Calu3 (cell line): ENCODE results near the gene USO1. TPM values are rescaled to one million over a fixed set of nuclear protein-coding genes. Genes with fewer than 3 reads are reported as not detected.
"Not testable (repeated sequence)": the region's sequence is repeated elsewhere in the genome, so short reads cannot be mapped to it uniquely, and the experiment has no call there.

Source experiments
- BruUV-seq: library from RNA; stranded (reverse); fragments of 400-500 nt; replicated peaks from 2 replicates; lab custom pipeline; 2021; lab: Mats Ljungman, UMichigan
- CTCF ChIA-PET: fragments of 300-600 bp; sonication (Branson Sonifier 250); formaldehyde crosslinking; loops from one replicate; lab custom pipeline; 2022; ENCODE audit warnings: antibody characterized with exemption; lab: Charles Lee
- DNase-seq: peaks from one replicate; pipeline ENCODE4 v3.0.0; 2022
- H3K27ac Mint-ChIP-seq: one replicate; pipeline ENCODE4 v1.8.0; 2022; ENCODE audit warnings: mixed read lengths; ENCODE audit not compliant: unreplicated experiment
- H3K27me3 Mint-ChIP-seq: one replicate; pipeline ENCODE4 v1.8.0; 2022; ENCODE audit warnings: mixed read lengths; ENCODE audit not compliant: unreplicated experiment
- H3K36me3 Mint-ChIP-seq: one replicate; pipeline ENCODE4 v1.8.0; 2022; ENCODE audit warnings: mild to moderate bottlenecking, moderate library complexity, mixed read lengths; ENCODE audit not compliant: insufficient read depth, unreplicated experiment
- H3K4me1 Mint-ChIP-seq: one replicate; pipeline ENCODE4 v1.8.0; 2022; ENCODE audit warnings: mild to moderate bottlenecking, low read depth, mixed read lengths; ENCODE audit not compliant: unreplicated experiment
- H3K4me3 Mint-ChIP-seq: one replicate; pipeline ENCODE4 v1.8.0; 2022; ENCODE audit warnings: mild to moderate bottlenecking, low read depth, moderate library complexity, mixed read lengths; ENCODE audit not compliant: unreplicated experiment
- H3K9me3 Mint-ChIP-seq: one replicate; pipeline ENCODE4 v1.8.0; 2022; ENCODE audit warnings: low read depth, mixed read lengths; ENCODE audit not compliant: unreplicated experiment
- intact Hi-C: fragments of 100-400 bp; cut with micrococcal nuclease; formaldehyde crosslinking; loops from one replicate; pipeline ENCODE4 v1.10.0; 2022; ENCODE audit not compliant: unreplicated experiment
- total RNA-seq: library from RNA; stranded (reverse); gene quantifications from 2 replicates; pipeline ENCODE4 v1.2.3, GENCODE V29; 2022
- TF ChIP-seq, protein P1 (sequence below): fragments of 200-600 bp; IDR thresholded peaks from one replicate; pipeline ENCODE4 v1.8.0; 2022; ENCODE audit warnings: antibody characterized with exemption; ENCODE audit not compliant: unreplicated experiment

The USO1 gene
- total RNA-seq, 1 experiment from 2014 or later = 45.4 TPM

DNA sequence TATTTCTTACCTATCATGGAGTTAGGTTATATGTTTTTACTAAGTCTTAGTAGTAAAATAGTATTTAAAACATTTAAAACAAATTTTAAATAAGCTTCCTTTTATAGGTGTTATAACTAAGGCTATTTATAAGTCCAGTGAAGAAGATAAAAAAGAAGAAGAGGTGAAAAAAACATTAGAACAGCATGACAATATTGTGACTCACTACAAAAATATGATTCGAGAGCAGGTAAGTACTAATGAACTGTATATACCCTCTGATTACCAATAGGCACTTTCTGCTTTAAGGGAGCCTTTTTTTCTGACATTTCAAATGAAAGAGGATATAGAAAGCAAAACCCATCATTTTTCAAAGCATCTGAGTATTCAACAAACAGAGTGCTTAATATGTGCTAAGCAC is 76.6 kb downstream of the USO1 start:
- TF ChIP-seq, protein P1, sequence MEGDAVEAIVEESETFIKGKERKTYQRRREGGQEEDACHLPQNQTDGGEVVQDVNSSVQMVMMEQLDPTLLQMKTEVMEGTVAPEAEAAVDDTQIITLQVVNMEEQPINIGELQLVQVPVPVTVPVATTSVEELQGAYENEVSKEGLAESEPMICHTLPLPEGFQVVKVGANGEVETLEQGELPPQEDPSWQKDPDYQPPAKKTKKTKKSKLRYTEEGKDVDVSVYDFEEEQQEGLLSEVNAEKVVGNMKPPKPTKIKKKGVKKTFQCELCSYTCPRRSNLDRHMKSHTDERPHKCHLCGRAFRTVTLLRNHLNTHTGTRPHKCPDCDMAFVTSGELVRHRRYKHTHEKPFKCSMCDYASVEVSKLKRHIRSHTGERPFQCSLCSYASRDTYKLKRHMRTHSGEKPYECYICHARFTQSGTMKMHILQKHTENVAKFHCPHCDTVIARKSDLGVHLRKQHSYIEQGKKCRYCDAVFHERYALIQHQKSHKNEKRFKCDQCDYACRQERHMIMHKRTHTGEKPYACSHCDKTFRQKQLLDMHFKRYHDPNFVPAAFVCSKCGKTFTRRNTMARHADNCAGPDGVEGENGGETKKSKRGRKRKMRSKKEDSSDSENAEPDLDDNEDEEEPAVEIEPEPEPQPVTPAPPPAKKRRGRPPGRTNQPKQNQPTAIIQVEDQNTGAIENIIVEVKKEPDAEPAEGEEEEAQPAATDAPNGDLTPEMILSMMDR = no peak
- no peaks in the 10 kb centered on the region for H3K4me1 Mint-ChIP-seq
- no peak overlapping the region for H3K27ac Mint-ChIP-seq
- no peaks in the 10 kb centered on the region for H3K9me3 Mint-ChIP-seq
- DNase-seq = no peak
- no TSS peak for BruUV-seq
- H3K4me3 Mint-ChIP-seq = no peak overlapping the region
- peaks cover 10% of the 10 kb centered on the region for H3K36me3 Mint-ChIP-seq
- CTCF ChIA-PET = no interaction called here
- intact Hi-C loops = no loop called here
- no peaks in the 10 kb centered on the region for H3K27me3 Mint-ChIP-seq

DNA sequence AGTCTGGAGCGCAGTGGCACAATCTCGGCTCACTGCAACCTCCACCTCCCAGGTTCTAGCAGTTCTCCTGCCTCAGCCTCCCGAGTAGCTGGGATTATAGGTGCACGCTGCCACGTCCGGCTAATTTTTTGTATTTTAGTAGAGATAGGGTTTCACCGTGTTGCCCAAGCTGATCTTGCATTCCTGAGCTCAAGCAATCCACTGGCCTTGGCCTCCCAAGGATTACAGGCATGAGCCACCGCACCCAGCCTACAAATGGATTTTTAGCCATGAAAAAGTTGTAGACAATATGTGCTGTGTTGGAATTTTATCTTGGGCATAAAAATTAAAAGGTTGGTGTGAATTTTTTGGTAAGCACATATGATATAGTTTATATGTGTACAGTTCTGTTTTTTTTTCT is 81.7 kb downstream of the USO1 start:
- H3K27me3 Mint-ChIP-seq, H3K4me1 Mint-ChIP-seq, H3K9me3 Mint-ChIP-seq, BruUV-seq, intact Hi-C loops, DNase-seq, H3K27ac Mint-ChIP-seq, H3K4me3 Mint-ChIP-seq, CTCF ChIA-PET: not testable (repeated sequence)
- H3K36me3 Mint-ChIP-seq = peaks cover 17% of the 10 kb centered on the region

DNA sequence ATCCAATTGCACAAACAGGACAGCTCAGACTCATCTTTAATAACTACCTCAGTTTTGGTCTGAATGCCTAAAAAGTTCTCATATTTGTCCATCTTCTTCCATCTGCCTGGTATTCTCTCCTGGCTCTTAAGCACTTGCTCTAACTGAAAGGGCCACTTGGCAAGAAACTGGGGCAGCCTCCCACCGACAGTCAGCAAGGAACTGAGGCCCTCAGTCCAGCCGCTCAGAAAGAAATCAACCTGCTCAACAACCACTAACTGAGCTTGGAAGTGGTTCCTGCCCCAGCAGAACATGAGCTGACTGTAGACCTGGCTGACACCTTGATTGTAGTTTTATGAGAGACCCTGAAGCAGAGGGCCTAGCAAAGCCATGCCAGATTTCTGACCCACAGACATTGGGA is 93.5 kb downstream of the USO1 start:
- no peaks in the 10 kb centered on the region for H3K9me3 Mint-ChIP-seq
- DNase-seq = no peak
- no peaks in the 10 kb centered on the region for H3K4me1 Mint-ChIP-seq
- no peak overlapping the region for H3K27ac Mint-ChIP-seq
- H3K27me3 Mint-ChIP-seq = no peaks in the 10 kb centered on the region
- BruUV-seq = no TSS peak
- TF ChIP-seq, protein P1 = no peak
- no peaks in the 10 kb centered on the region for H3K36me3 Mint-ChIP-seq
- no peak overlapping the region for H3K4me3 Mint-ChIP-seq
- intact Hi-C loops = no loop called here
- CTCF ChIA-PET = no interaction called here

DNA sequence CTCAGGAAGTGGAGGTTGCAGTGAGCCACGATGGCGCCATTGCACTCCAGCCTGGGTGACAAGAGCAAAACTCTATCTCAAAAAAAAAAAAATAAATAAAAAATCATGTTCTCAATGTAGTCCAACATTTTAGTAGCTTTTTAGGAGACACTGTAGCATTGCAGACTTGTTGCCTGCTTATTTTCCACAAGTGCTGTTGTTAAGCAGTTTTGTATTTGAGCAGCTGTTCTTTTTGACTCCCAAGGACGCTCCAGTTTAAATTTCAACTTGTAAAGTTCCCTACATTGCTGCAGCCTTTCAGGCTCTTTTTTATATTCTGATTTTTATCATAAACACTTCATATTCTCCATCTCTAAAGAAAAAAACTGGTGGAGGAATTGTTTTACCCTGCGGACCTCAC is 94.7 kb downstream of the USO1 start:
- no peak for DNase-seq
- H3K27ac Mint-ChIP-seq = no peak overlapping the region

DNA sequence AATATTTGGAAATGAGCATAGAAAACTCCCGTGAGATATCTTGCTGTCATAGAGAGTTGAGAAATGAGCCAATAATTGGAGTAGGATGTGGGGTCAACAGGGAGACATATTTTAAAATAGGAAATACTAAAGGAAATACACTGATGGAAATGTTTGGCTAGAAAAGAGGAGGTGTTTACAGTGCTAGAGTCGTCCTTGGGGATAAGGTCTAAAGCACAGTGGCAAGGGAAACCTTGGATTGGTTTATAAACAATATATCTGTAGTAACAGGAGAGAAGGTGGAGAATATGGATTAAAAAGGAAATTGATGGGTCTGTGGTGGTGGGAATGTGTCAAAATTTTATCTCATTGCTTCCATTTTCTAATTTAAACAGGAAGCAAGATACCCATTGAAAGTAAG is 95.8 kb downstream of the USO1 start:
- Mint-ChIP-seq H3K4me3 (no peak overlapping the region), H3K27ac (no peak overlapping the region), H3K27me3 (no peaks in the 10 kb centered on the region), H3K36me3 (no peaks in the 10 kb centered on the region), H3K9me3 (no peaks in the 10 kb centered on the region), H3K4me1 (no peaks in the 10 kb centered on the region)
- no TSS peak for BruUV-seq
- intact Hi-C loops = no loop called here
- no peak for DNase-seq
- CTCF ChIA-PET = no interaction called here
- TF ChIP-seq, protein P1 = no peak

More for the DNA sequence above, 94.7 kb downstream of the USO1 start:
- CTCF ChIA-PET = no interaction called here
- Mint-ChIP-seq H3K9me3 (no peaks in the 10 kb centered on the region), H3K27me3 (no peaks in the 10 kb centered on the region), H3K4me1 (no peaks in the 10 kb centered on the region), H3K4me3 (no peak overlapping the region), H3K36me3 (no peaks in the 10 kb centered on the region)
- TF ChIP-seq, protein P1 = no peak
- no TSS peak for BruUV-seq
- intact Hi-C loops = no loop called here
